ENCODE data around the gene POLD2.
"Not testable (repeated sequence)": the region's sequence is repeated elsewhere in the genome, so short reads cannot be mapped to it uniquely, and the experiment has no call there.

The POLD2 gene

DNA sequence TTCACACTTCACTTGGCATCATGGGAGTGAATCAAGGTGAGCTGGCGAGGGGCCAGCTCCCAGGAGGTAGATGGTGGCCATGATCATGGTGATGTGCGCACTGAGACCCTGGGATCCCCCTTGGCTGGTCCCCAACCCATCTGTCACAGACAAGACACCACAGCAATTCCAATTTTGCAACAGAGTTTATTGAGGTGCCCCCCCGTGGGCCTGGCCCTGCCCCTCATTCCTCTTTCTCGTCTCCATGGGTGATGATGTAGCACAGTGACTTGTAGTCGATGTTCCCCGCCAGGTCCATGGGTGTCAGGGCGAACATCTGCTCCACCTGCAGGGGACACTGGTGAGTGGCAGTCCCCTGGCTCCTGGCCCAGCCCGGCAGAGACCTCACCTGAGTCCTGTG is 15.3 kb upstream of the POLD2 start:
- DNase-seq: no peak

GRCh38 chr7:44136731-44137130 is 13.4 kb upstream of the POLD2 start:
- DNase-seq: no peak

GRCh38 chr7:44134943-44135628 is 11.7 kb upstream of the POLD2 start:
- no peak for DNase-seq

GRCh38 chr7:44133295-44133694 is 9.9 kb upstream of the POLD2 start:
- no peak for DNase-seq

DNA sequence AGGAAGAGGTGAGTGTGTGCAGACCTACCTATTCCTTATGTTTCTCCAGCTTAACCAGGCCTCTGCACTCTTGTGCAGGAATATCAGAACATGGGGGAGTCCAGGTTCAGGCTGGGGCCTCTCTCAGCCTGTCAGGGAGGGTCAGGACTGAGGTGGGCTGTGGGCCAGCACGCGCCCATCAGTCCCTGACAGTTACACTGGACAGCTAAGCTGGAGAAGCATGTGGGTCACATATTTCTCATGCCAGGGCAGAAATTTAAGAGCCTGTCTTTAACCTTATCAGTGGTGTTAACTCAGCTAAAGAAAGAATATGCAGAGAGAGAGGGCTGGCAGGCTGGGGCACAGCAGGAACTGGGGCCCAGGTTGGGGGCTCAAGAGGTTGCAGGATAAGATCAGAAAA is 8.7 kb upstream of the POLD2 start:
- DNase-seq: no peak

DNA sequence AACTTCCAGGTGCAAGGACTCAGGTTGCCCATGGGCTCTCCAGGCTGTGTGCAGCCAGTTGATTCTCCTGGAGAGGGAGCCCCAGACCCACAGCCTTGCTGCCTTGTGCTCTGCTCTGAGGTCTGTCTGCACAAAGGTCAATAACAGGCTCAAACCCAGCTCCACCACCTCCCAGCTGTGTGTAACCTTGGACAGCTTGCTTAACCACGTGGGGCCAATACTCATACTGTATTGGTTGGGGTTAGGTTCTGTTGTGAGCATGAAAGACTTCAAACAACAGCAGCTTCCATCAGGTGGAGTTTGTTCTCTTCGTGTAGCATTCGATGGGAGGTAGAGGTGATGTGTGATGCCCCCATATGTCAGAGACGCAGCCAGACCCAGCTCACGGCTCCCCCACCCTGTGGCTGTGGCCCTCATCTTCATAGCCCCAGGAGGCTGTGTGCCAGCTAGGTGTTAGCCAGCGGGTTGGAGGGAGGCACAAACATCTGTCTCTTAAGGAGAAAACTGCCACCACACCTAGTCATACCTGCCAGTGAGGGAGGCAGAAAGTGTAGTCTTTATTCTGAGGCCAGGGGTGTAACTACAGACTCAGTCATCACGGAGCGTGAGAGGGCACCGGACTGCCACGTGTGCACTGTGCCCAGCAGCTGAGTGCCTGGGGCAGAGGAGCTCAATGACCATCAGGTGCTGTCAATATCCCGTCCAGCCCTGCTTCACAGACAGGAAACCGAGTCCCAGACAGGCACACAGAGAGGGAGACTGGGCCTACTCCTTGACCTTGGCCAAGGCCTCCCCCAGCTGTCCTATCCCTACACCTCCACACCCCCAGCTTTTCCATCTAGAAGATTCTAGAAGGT is 8.1 kb upstream of the POLD2 start:
- peak in 1 of 4 experiments; percentile 22 for DNase-seq

GRCh38 chr7:44128721-44129582 is 5.6 kb upstream of the POLD2 start:
- no peak for DNase-seq

GRCh38 chr7:44127161-44127560 is 3.8 kb upstream of the POLD2 start:
- DNase-seq: no peak

DNA sequence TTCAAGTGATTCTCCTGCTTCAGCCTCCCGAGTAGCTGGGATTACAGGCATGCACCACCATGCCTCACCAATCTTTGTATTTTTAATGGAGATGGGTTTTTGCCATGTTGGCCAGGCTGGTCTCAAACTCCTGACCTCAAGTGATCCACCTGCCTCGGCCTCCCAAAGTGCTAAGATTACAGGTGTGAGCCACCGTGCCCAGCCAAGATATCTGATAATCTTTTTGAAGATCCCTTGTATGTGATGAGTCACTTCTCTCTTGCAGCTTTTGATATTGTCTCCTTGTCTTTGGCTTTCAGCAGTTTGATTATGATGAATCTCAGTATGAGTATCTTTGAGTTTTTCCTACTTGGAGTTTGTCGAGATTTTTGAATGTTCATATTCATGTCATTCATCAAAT is 3.2 kb upstream of the POLD2 start:
- not testable (repeated sequence) for DNase-seq

- DNase-seq: no peak
Observed at GRCh38 chr7:44124822-44125202, 1.5 kb upstream of the POLD2 start.

DNA sequence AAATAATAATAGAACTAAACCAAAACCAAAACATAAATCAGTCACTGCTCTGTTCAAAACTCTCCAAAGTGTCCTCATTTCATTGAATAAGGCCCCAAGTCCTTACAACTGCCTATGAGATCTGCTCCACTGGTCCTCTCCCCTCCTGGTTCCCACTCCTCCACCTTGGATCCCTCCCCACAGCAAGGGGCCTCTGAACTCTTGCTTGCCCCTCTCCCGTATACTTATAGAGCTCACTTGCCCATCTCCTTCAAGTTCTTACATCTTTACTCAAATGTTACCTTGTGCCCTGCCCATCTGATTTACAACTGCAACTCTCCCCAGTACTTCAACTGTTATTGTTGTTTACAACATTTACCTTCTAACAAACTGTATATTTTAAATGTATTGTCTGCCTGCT is 819 bp downstream of the POLD2 start:
- DNase-seq: no peak

- no peak for DNase-seq
Observed at GRCh38 chr7:44121761-44122420, 1.5 kb downstream of the POLD2 start.

DNA sequence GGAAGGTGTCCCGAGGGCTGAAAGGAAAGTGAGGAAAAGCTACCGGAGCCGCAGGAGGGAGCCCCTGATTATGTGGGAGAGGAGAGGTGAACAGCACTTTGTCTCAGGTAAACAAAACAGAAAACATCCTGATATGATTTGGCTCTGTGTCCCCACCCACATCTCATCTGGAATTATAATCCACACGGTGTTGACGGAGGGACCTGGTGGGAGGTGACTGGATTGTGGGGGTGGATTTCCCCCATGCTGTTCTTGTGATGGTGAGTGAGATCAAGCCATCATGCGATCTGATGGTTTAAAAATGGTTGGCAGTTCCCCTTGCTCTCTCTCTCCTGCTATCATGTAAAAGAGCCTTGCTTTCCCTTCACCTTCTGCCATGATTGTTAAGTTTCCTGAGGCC is 3.0 kb downstream of the POLD2 start:
- DNase-seq: no peak

GRCh38 chr7:44119829-44120380 is 3.4 kb downstream of the POLD2 start:
- DNase-seq: no peak

- no peak for DNase-seq
Observed at GRCh38 chr7:44117801-44118429, 5.4 kb downstream of the POLD2 start.

DNA sequence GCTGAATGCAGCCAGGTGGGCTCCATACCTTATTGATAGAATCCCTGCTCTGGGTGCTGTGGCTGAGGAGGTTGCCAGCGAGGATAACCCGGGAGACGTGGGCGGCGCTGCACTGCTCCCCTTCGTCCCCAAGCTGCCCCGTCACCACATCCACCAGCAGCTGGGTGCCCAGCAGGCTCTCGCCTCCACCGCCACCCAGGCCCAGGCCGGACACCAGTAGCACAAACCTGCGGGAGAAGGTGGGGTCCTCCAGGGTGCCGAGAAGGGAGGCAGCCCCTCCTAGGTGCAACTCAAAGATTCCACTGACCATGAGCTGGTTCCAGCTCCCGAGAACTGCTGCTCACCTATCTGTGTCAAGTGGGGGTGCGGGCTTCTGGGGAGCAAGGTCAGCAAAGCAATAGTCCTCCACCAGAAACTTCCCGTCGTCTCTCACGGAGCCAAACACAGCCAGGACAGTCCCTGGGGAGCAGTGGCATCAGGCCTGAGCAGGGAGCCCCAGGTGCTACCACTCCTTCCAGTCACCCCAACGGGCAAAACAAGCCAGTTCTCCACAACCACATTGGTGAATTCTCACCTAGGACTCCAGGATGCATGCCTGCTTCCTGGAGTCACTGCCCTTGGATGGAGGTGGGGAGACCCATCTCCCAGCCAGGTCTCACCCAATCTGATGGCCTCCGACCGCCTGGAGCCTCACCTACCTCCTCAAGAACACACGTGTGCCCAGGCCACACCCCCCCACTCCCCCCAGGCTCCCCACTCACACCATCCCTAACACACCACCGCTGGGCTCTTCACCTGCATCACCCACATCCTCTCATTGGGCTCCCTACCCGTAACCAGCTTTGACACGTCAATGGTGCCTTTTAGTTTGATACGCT is 6.3 kb downstream of the POLD2 start:
- DNase-seq: no peak

GRCh38 chr7:44116087-44116788 is 7.1 kb downstream of the POLD2 start:
- no peak for DNase-seq

GRCh38 chr7:44114586-44115310 is 8.6 kb downstream of the POLD2 start:
- no peak for DNase-seq

DNA sequence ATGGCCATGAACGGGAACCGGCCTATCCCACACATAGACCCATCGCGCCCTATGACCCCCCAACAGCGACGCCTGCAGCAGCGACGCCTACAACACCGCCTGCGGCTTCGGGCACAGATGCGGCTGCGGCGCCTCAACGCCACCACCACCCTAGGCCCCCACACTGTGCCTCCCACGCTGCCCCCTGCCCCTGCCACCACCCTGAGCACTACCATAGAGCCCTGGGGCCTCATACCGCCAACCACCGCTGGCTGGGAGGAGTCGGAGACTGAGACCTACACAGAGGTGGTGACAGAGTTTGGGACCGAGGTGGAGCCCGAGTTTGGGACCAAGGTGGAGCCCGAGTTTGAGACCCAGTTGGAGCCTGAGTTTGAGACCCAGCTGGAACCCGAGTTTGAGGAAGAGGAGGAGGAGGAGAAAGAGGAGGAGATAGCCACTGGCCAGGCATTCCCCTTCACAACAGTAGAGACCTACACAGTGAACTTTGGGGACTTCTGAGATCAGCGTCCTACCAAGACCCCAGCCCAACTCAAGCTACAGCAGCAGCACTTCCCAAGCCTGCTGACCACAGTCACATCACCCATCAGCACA is 9.5 kb downstream of the POLD2 start:
- no peak for DNase-seq
